Tibial nerve (tissue), 4 donors: Measurements from ENCODE around the gene ARRB1.

Experiments
- EP300 ChIP-seq, 2 donors: sonication (generic); formaldehyde crosslinking; IDR thresholded peaks; one replicate each; pipeline ENCODE4 v1.6.1; 2017; ENCODE audit warnings: antibody characterized with exemption in 2 of 2, mild to moderate bottlenecking in 1 of 2
- TF ChIP-seq, protein P1 (sequence below), 5 experiments: fragments of 200-600 bp in 3 of 5; fragments of 450-650 bp in 2 of 5; sonication (generic) in 3 of 5; IDR thresholded peaks; one replicate each; pipeline ENCODE4 v1.5.1; 2016 to 2019; ENCODE audit warnings: antibody characterized with exemption in 5 of 5, mild to moderate bottlenecking in 3 of 5, moderate library complexity in 2 of 5

GRCh38 chr11:75262961-75263852, 88.3 kb downstream of the ARRB1 start:
- TF ChIP-seq, protein P1, sequence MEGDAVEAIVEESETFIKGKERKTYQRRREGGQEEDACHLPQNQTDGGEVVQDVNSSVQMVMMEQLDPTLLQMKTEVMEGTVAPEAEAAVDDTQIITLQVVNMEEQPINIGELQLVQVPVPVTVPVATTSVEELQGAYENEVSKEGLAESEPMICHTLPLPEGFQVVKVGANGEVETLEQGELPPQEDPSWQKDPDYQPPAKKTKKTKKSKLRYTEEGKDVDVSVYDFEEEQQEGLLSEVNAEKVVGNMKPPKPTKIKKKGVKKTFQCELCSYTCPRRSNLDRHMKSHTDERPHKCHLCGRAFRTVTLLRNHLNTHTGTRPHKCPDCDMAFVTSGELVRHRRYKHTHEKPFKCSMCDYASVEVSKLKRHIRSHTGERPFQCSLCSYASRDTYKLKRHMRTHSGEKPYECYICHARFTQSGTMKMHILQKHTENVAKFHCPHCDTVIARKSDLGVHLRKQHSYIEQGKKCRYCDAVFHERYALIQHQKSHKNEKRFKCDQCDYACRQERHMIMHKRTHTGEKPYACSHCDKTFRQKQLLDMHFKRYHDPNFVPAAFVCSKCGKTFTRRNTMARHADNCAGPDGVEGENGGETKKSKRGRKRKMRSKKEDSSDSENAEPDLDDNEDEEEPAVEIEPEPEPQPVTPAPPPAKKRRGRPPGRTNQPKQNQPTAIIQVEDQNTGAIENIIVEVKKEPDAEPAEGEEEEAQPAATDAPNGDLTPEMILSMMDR (IDR thresholded peaks at IDR 0.05) = no peak
- no peak for TF ChIP-seq EP300 (IDR thresholded peaks at IDR 0.05)
